ENCODE results near the gene WSCD2. TPM values are rescaled to one million over a fixed set of nuclear protein-coding genes. Genes with fewer than 3 reads are reported as not detected.

Gene WSCD2
- polyA plus RNA-seq, 1 donor (not counting 4 experiments of a cell fraction or from before 2014, with no cell fraction given) = not detected

GRCh38 chr12:108152170-108152538 lies 23.1 kb downstream of the WSCD2 start:
- Histone ChIP-seq H3K4me2 (ENCODE audit: control insufficient read depth, extremely low read depth, insufficient read depth, low read depth, low read length) (no peak overlapping the region), H3K4me3 (ENCODE audit: control insufficient read depth in 2 of 3, extremely low read depth in 1 of 3, insufficient read depth in 2 of 3, low read depth in 1 of 3, low read length in 3 of 3) (no peak overlapping the region), H3K27me3 (ENCODE audit: control insufficient read depth, extremely low read depth, insufficient read depth, low read length) (peaks cover 7% of the 10 kb centered on the region), H3K4me1 (ENCODE audit: control insufficient read depth, extremely low read depth, insufficient read depth, low read length) (no peaks in the 10 kb centered on the region), H3K9me3 (ENCODE audit: control insufficient read depth, low read depth, low read length) (no peaks in the 10 kb centered on the region), H3K36me3 (ENCODE audit: control insufficient read depth in 2 of 2, extremely low read depth in 1 of 2, insufficient read depth in 2 of 2, low read length in 2 of 2) (no peaks in the 10 kb centered on the region), H3K9me1 (ENCODE audit: control insufficient read depth, extremely low read depth, insufficient read depth, low read length) (no peaks in the 10 kb centered on the region), H3K27ac (ENCODE audit: control insufficient read depth, insufficient read depth, low read length) (no peak overlapping the region), H2AFZ (ENCODE audit: control insufficient read depth, low read length) (no peak overlapping the region), H3K9ac (ENCODE audit: control insufficient read depth, extremely low read depth, insufficient read depth, low read length) (no peak overlapping the region), H4K20me1 (ENCODE audit: control insufficient read depth, extremely low read depth, insufficient read depth, low read length) (no peaks in the 10 kb centered on the region), H3K79me2 (ENCODE audit: control insufficient read depth, insufficient read depth, low read length) (no peaks in the 10 kb centered on the region)
- FAIRE-seq (no peak), DNase-seq (ENCODE audit: low read depth, low spot score) (no peak)
- dilution Hi-C loops (cut with MboI; ENCODE audit: extremely low pct_ligation_motif_present, low sequenced_read_pairs) = no loop called here
- no peak for TF ChIP-seq CTCF (optimal IDR thresholded peaks at IDR 0.05 in 1 of 3, IDR thresholded peaks at IDR 0.05 in 1 of 3, conservative IDR thresholded peaks at IDR 0.05 in 1 of 3; ENCODE audit: extremely low read depth in 1 of 3, insufficient read depth in 2 of 3, low read length in 3 of 3)
- TF ChIP-seq EZH2 (IDR thresholded peaks at IDR 0.05; ENCODE audit: low read length) = no peak

GRCh38 chr12:108156717-108157116 lies 27.6 kb downstream of the WSCD2 start:
- Histone ChIP-seq H3K79me2 (ENCODE audit: control insufficient read depth, insufficient read depth, low read length) (no peaks in the 10 kb centered on the region), H4K20me1 (ENCODE audit: control insufficient read depth, extremely low read depth, insufficient read depth, low read length) (no peaks in the 10 kb centered on the region), H3K27me3 (ENCODE audit: control insufficient read depth, extremely low read depth, insufficient read depth, low read length) (peaks cover 7% of the 10 kb centered on the region), H3K4me1 (ENCODE audit: control insufficient read depth, extremely low read depth, insufficient read depth, low read length) (no peaks in the 10 kb centered on the region), H3K9me3 (ENCODE audit: control insufficient read depth, low read depth, low read length) (no peaks in the 10 kb centered on the region), H3K4me2 (ENCODE audit: control insufficient read depth, extremely low read depth, insufficient read depth, low read depth, low read length) (peak overlapping the region; percentile 24), H3K36me3 (ENCODE audit: control insufficient read depth in 2 of 2, extremely low read depth in 1 of 2, insufficient read depth in 2 of 2, low read length in 2 of 2) (no peaks in the 10 kb centered on the region), H3K4me3 (ENCODE audit: control insufficient read depth in 2 of 3, extremely low read depth in 1 of 3, insufficient read depth in 2 of 3, low read depth in 1 of 3, low read length in 3 of 3) (no peak overlapping the region), H3K9me1 (ENCODE audit: control insufficient read depth, extremely low read depth, insufficient read depth, low read length) (no peaks in the 10 kb centered on the region), H3K9ac (ENCODE audit: control insufficient read depth, extremely low read depth, insufficient read depth, low read length) (no peak overlapping the region), H2AFZ (ENCODE audit: control insufficient read depth, low read length) (no peak overlapping the region), H3K27ac (ENCODE audit: control insufficient read depth, insufficient read depth, low read length) (no peak overlapping the region)
- dilution Hi-C loops (cut with MboI; ENCODE audit: extremely low pct_ligation_motif_present, low sequenced_read_pairs) = no loop called here
- DNase-seq (ENCODE audit: low read depth, low spot score) (no peak), FAIRE-seq (peak; percentile 34)
- TF ChIP-seq EZH2 (IDR thresholded peaks at IDR 0.05; ENCODE audit: low read length) (no peak), CTCF (optimal IDR thresholded peaks at IDR 0.05 in 1 of 3, IDR thresholded peaks at IDR 0.05 in 1 of 3, conservative IDR thresholded peaks at IDR 0.05 in 1 of 3; ENCODE audit: extremely low read depth in 1 of 3, insufficient read depth in 2 of 3, low read length in 3 of 3) (no peak)
